ENCODE measurements around the gene YAE1. TPM values are rescaled to one million over a fixed set of nuclear protein-coding genes. Genes with fewer than 3 reads are reported as not detected.

The YAE1 gene
- 60.3 TPM for total RNA-seq

DNA sequence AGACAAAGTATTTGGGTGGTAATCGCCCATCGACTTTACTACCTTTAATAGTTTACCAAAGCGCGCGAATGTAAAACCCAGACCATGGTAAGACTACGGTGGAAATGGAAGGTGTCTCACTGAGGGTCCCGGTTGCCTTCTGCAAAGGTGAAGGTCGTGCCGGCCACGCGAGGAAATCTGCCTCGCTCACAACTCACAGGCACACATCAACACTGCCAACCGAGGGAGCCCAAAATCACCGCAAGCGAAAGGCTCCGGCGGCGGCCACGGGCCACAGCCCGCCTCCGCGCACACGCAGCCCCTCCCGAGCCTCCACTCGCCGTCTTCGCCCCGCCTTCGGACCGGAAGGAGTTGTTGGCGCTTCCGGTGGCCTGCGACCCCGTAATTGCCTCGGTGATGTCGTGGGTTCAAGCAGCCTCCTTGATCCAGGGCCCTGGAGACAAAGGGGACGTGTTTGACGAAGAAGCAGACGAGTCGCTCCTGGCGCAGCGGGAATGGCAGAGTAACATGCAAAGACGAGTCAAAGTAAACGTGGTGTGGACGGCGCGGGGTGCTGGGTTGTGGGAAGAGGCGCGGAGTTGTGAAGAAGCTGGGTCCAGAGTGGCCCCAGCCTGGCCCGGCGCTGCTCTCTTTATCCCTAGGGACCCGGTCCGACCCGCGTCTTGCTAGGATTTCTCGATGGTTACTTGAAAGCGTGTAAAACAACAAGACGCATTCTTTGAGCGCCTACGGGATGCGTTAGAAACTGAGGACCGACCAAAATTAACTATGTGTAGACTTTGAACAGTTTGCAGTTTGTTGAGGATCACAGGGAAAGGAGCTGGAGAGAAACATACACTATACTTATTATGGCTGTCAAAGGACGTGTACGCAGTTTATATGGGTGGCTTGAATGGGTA lies at the start of gene YAE1:
Gene YAE1 (plus strand): TSS at position 382 of the 899 bp plus-strand sequence. CDS start 15 bp downstream, at position 397.

Other genes starting within 250 kb of the YAE1 start
- gene RALA, start 57.2 kb downstream of the YAE1 start, total RNA-seq = 37.4 TPM

Data from camera-type eye (tissue), 1 donor.